Measurements from ENCODE around the gene BNIP2.

Gene BNIP2

DNA sequence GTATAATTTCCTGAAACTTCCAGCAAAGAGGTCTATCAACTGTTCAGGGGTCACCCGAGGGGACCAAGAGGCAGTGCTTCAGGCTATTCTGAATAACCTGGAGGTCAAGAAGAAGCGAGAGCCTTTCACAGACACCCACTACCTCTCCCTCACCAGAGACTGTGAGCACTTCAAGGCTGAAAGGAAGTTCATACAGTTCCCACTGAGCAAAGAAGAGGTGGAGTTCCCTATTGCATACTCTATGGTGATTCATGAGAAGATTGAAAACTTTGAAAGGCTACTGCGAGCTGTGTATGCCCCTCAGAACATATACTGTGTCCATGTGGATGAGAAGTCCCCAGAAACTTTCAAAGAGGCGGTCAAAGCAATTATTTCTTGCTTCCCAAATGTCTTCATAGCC is 70.7 kb downstream of the BNIP2 start:
- no peak for DNase-seq

DNA sequence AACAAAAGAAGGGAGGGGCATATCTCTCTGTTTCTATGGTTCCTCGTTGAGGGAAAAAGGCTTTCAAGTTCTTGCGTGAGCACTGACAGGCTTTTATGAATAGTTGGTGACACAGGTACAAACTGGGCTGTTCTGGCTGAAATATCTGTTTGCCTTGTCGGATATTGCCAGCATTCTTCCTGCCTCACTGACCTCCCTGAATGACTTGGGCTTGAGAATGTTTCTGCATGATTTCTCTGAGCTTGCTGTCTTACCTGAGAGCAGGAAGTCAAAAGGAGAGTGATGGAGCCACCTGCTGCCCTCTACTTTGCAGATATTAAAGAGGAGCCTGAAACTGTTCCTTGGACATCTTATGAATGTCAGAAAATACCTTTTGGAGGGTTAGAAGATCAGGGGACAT is 72.7 kb downstream of the BNIP2 start:
- no peak for DNase-seq

DNA sequence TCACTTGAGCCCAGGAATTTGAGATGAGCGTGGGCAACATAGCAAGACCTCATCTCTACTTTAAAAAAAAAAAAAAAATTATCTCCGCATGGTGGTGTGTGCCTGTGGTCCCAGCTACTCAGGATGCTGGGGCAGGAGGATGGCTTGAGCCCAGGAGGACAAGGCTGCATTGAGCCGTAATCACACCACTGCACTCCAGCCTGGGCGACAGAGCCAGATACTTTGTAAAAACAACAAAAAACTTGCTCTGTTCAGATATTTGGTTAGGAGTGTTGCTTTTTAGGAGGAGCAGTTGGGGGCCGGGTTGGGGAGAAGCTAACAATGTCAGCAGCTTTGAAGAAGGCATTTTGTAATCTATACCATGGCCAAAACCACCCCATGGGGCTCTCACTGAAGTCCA is 73.5 kb downstream of the BNIP2 start:
- DNase-seq, result no peak

DNA sequence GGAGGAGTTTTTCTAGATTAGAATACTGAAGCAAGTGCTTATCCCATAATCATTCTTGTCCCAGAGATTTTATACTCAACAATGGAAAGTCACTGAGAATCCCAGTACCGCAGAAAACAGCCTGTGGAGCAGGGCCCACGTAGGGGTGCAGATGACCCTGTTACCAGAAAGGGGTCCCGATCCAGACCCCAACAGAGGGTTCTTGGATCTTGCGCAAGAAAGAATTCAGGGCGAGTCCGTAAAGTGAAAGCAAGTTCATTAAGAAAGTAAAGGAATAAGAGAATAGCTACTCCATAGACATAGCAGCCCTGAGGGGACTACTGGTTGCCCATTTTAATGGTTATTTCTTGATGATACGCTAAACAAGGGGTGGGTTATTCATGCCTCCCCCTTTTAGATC is 75.0 kb downstream of the BNIP2 start:
- DNase-seq, result no peak

DNA sequence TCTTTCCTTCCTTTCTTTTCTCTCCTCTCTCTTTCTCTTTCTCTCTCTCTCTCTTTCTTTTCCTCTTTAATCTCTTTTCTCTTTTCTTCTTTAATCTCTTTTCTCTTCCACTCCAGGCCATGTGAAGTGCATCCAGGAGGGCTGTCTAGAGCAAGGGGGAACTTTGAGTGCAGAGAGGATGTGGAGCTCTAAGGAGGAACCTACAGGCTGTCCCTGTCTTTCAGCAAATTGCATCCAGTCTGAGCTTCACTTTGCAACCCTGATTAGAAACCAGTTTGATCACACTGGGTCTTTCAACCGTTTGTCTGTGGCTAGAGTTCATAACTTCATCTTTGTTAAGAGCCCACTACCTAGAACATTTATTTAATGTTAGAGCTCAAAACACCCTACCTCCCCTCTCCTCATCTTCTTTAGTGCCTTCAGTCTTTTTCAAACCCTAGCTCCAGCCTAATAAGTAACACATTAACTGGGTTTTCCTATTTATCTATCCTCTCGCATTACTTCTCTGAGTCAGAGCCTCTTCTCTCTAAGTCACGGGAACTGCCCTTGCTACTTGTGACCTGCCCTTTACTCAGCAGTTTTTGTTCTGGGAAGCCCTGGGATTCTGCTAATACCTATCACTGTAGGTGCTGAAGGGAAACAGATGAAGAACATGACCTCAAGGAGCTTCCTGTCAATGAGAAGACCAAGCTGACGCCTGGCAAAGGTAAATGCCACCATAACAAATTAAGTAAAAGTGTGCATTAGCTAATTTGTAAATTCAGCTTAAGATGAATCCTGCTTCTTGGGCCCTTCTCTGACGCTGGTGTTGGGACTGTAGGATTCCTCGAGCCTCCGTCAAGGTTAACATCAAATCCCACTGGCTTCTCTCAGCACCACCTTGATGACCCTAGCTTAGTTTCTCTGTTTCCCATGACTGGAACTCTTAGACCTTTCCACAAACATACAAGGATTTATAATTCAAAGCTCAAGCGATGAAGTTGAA is 77.6 kb downstream of the BNIP2 start, which contains the start of gene GCNT3:
GCNT3 (plus strand) TSS at position 508 of the 985 bp plus-strand sequence. CDS start 6,456 bp downstream, outside the sequence.
- no peak for DNase-seq

DNA sequence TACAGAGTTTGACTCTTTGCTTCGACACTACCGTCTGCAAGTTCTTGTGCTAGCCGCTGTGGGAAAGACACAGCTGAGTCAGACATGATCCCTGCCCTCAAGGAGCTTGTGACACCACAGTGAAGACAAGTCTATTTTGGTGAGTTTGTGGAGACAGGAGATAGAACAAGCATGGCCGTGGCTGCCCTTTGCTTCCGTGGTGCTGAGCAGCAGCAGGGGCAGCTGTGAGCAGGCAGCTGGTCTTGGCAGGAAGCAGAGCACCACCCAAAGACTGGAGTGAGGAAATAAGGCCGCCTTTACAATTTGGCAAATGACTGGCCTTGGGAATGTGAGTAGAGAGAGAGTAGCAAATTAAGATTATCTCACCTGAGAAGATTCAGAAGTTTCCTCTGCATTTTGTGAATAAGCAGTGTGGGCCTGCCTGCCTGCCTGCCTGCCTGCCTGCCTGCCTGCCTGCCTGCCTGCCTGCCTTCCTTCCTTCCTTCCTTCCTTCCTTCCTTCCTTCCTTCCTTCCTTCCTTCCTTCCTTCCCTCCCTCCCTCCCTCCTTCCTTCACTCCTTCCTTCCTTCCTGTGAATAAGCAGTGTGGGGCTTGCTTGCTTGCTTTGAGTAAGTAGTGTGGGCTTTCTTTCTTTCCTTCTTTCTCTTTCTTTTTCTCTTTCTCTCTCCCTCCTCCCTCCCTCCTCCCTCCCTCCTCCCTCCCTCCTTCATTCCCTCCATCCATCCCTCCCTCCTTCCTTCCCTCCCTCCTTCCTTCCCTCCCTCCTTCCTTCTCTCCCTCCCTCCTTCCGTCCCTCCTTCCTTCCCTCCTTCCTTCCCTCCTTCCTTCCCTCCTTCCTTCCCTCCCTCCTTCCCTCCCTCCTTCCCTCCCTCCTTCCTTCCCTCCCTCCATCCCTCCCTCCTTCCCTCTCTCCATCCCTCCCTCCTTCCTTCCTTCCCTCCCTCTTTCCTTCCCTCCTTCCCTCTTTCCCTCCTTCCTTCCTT is 79.1 kb downstream of the BNIP2 start:
- no peak for DNase-seq

Data from activated T-cell treated with anti-CD3 and anti-CD28 coated beads, Interleukin-2, amount 50 U/mL, for 48 hours (primary cell).